Activated T-helper 9 cell treated with anti-CD3 and anti-CD28 coated beads, Interleukin-2, amount 50 U/mL, for 16 hours (primary cell): ENCODE results near the gene RALBP1.

ENCODE experiments used
- DNase-seq: peaks from one replicate; pipeline ENCODE4 v3.0.0-alpha.2; 2020; ENCODE audit warnings: low read depth

The RALBP1 gene

DNA sequence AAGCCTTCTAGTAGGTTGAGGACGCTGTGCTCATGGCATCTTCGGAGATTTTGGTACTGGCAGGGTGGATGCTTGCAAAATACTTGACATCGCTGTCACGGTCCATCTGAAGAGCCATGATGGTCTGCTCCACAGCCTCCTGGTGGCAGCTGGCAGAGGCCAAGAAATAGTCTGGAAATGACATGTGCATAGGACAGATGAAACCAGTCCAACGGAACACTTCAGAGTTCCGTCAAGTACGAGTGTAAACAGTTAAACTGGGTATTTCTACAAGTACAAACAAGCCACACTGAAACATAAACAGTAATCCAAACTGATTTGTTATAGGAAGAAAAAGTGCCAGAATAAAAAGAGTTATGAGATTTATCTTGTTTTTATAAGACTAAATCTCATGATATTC, 72.5 kb downstream of the RALBP1 start:
- DNase-seq = no peak

GRCh38 chr18:9549405-9549804, 74.1 kb downstream of the RALBP1 start:
- no peak for DNase-seq

GRCh38 chr18:9550429-9550828, 75.1 kb downstream of the RALBP1 start:
- DNase-seq = no peak

- DNase-seq = no peak
Measured at GRCh38 chr18:9552191-9552590, 76.9 kb downstream of the RALBP1 start.

GRCh38 chr18:9552616-9553015, 77.3 kb downstream of the RALBP1 start:
- DNase-seq = no peak

DNA sequence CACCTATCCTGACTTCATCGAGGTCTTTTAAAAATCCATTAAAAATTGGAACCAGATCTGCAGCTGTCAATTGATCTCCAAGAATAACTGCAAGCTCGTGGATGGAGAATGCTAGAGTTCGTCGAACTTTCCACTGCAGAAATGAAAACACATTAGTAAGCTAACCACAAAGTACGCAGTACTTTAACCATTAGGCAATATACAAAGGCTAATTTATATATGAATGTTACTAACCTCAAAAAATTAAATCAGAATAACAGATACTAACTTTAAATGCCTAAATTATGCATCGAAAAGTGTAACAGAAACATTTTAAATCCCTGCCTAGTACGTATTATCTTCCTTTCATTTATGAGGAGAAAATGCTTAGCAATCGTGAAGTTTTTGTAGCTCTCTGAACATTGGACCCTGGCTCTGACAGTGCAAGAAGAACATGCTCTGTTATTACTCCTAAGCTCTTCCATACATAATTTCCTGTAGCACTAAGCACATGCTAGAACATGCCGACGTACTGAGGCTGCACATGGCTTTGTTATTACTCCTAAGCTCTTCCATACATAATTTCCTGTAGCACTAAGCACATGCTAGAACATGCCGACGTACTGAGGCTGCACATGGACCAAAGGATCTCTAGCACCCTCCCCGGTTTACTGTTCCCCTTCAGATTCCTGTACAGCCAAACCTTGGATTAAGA, 82.1 kb downstream of the RALBP1 start:
- no peak for DNase-seq

- no peak for DNase-seq
Measured at GRCh38 chr18:9558387-9559064, 83.2 kb downstream of the RALBP1 start.

DNA sequence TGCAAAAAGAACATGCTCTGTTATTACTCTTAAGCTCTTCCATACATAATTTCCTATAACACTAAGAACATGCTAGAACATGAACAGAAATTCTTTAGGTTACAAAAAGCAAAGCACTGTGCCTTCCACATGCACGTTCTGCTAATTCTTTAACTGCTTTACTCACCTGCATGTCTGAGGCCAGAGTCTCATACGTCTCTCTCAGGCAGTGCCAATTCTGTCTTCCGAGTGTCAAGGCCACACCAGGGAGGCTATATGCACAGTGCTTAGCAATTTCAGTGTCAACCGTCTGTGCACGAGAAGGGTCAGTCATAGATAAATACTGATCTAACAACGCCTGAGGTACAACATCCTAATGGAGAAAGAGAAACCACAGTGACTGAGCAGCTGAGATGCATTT, 83.9 kb downstream of the RALBP1 start:
- no peak for DNase-seq

GRCh38 chr18:9561759-9562158, 86.4 kb downstream of the RALBP1 start:
- DNase-seq = no peak

GRCh38 chr18:9562584-9562983, 87.3 kb downstream of the RALBP1 start:
- no peak for DNase-seq

GRCh38 chr18:9563331-9563730, 88.0 kb downstream of the RALBP1 start:
- no peak for DNase-seq

DNA sequence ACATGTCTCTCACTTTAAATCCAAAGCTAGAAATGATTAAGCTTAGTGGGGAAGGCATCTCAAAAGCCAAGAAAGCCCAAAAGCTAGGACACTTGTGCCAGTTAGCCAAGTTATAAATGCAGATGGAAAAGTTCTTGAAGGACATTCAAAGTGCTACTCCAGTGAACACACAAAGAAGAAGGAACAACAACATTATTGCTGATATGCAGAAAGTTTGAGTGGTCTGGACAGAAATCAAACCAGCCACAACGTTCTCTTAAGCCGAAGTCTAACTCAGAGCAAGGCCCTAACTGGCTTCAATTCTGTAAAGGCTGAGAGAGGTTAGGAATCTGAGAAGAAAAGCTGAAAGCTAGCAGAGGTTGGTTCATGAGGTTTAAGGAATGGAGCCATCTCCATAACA, 90.1 kb downstream of the RALBP1 start:
- DNase-seq = no peak

GRCh38 chr18:9568186-9568585, 92.9 kb downstream of the RALBP1 start:
- DNase-seq = no peak

- DNase-seq = no peak
Measured at GRCh38 chr18:9569178-9569577, 93.9 kb downstream of the RALBP1 start.

DNA sequence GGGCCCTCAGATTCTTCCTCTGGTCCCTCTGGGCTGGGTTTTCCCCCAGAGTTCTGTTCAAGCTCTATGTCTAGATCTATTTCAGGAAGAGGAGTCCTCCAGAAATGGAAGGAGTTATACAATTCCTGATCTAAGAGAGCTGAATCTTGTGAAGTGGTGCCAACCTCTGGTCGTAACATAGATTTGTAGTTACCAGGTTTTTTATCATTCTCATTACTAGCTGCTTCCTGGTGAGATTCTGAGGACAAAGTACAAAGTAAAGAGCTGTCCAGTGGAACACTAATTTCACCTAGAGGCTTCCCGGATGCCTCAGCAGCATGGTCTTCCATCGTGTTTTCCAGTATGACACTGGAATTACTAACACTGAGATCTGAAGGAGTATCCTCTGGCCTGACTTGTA, 94.9 kb downstream of the RALBP1 start:
- no peak for DNase-seq

DNA sequence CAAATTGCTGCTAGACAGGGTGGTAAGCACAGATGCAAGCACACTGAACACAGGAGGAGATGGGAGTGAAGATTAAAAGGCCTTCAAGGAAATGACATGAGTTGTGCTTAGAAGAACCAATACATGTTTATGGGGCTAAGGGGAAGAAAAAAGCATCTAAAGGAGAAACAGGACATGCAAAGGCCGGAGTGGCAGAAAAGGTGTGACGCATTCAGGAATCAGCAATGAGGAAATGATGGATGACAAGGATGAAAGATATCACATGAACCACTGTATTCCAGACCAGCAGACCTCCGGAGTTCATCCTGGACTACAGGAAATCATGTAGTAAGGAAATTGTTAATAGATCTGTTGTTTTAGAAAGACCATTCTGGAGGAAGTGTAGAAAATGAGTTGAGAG, 96.2 kb downstream of the RALBP1 start:
- DNase-seq = no peak

- DNase-seq = no peak
Measured at GRCh38 chr18:9574473-9575115, 99.3 kb downstream of the RALBP1 start.

DNA sequence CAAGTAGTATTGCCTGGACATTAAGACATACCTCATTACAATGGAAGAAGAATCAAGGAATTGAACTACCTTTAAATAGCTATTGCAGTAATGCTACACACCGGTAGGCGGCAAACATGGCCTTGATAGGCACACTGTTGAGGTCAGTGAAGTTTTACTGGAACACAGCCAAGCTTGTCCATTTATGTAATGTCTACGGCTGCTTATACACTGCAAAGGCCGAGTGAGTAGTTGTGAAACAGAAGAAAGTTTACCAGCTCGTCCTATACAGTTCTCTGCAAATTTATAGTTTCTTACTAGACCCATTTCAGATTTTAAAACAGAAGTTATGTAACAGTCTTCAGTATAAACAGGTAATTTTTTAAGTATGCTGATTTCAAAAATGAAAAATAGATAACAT, 100.2 kb downstream of the RALBP1 start:
- no peak for DNase-seq

DNA sequence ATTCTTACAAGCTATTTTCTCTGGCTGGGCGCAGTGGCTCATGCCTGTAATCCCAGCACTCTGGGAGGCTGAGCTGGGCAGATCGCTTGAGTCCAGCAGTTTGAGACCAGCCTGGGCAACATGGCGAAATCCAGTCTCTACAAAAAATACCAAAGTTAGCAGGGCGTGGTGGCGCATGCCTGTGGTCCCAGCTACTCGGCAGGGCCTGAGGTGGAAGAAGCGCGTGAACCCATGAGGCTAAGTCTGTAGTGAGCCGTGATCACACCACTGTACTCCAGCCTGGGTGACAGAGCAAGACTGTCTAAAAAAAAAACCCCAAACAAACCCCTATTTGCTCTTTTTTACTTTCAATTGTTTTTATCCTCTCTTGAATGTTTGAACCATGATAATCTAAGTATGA, 102.0 kb downstream of the RALBP1 start:
- DNase-seq = no peak

GRCh38 chr18:9578306-9578705, 103.0 kb downstream of the RALBP1 start:
- no peak for DNase-seq

DNA sequence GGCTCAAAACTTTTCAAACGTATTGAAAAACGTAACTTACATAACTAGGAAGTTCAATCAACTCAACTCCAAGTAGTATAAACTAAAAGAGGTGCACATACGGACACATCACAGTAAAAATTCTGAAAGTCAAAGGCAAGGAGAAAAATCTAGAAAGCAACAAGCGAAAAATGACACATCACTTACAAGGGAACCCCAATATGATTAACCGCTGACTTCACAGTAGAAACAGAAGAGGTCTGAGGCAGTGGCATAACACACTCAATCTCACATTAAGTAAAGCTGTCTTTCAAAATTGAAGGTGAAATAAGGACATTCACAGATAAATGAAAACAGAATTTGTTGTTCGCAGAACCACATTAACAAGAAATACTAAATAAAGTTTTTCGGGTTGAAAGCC, 106.4 kb downstream of the RALBP1 start:
- no peak for DNase-seq

GRCh38 chr18:9586814-9587213, 111.5 kb downstream of the RALBP1 start:
- no peak for DNase-seq
